Trophoblast cell (in vitro differentiated cells and primary cell): ENCODE measurements around the gene SIGLEC1. TPM values are rescaled to one million over a fixed set of nuclear protein-coding genes. Genes with fewer than 3 reads are reported as not detected.
A peak's percentile ranks its signal among the peaks of the same experiment; 100 is the strongest.

ENCODE experiments used
- DNase-seq, 2 donors: peaks; one replicate each; pipeline ENCODE4 v3.0.0-alpha.2; 2016
- H2AFZ ChIP-seq: 2 replicates; pipeline ENCODE4 v1.6.1; 2013; ENCODE audit warnings: low read length, moderate library complexity, mild to moderate bottlenecking; ENCODE audit not compliant: insufficient read depth, poor library complexity
- H2AK5ac ChIP-seq: 2 replicates; pipeline ENCODE4 v1.6.1; 2013; ENCODE audit warnings: mild to moderate bottlenecking, low read length
- H2BK120ac ChIP-seq: 2 replicates; pipeline ENCODE4 v1.6.1; 2013; ENCODE audit warnings: low read length, mild to moderate bottlenecking, moderate library complexity; ENCODE audit not compliant: insufficient read depth, poor library complexity
- H2BK12ac ChIP-seq: 2 replicates; pipeline ENCODE4 v1.6.1; 2013; ENCODE audit warnings: mild to moderate bottlenecking, low read length, moderate library complexity
- H2BK5ac ChIP-seq: 2 replicates; pipeline ENCODE4 v1.6.1; 2013; ENCODE audit warnings: low read length, low read depth, moderate library complexity, mild to moderate bottlenecking; ENCODE audit not compliant: poor library complexity
- H3K14ac ChIP-seq: 2 replicates; pipeline ENCODE4 v1.6.1; 2013; ENCODE audit warnings: mild to moderate bottlenecking, low read length
- H3K18ac ChIP-seq: 2 replicates; pipeline ENCODE4 v1.6.1; 2013; ENCODE audit warnings: mild to moderate bottlenecking, low read length
- H3K23ac ChIP-seq: 2 replicates; pipeline ENCODE4 v1.6.1; 2013; ENCODE audit warnings: low read length
- H3K27ac ChIP-seq: 2 replicates; pipeline ENCODE4 v1.5.1; 2013; ENCODE audit warnings: low read depth, mild to moderate bottlenecking, inconsistent platforms, low read length, moderate library complexity
- H3K27me3 ChIP-seq: 2 replicates; pipeline ENCODE4 v1.6.1; 2013; ENCODE audit warnings: inconsistent platforms, mild to moderate bottlenecking, low read length, moderate library complexity; ENCODE audit not compliant: insufficient read depth
- H3K36me3 ChIP-seq, 2 experiments: 1 replicate in 1 of 2; 2 replicates in 1 of 2; pipeline ENCODE4 v1.6.1; 2013; ENCODE audit warnings: low read length in 2 of 2, mild to moderate bottlenecking in 2 of 2, moderate library complexity in 1 of 2; ENCODE audit not compliant: insufficient read depth in 2 of 2, control insufficient read depth in 1 of 2
- H3K4ac ChIP-seq: 2 replicates; pipeline ENCODE4 v1.6.1; 2013; ENCODE audit warnings: low read depth, mild to moderate bottlenecking, low read length, moderate library complexity
- H3K4me1 ChIP-seq, 2 experiments: 1 replicate in 1 of 2; 2 replicates in 1 of 2; pipeline ENCODE4 v1.6.1; 2013; ENCODE audit warnings: low read length in 2 of 2, mild to moderate bottlenecking in 2 of 2, moderate library complexity in 1 of 2; ENCODE audit not compliant: insufficient read depth in 2 of 2, control insufficient read depth in 1 of 2
- H3K4me2 ChIP-seq: 2 replicates; pipeline ENCODE4 v1.6.1; 2013; ENCODE audit warnings: inconsistent platforms, mild to moderate bottlenecking, low read length, moderate library complexity
- H3K4me3 ChIP-seq: 2 replicates; pipeline ENCODE4 v1.5.1; 2013; ENCODE audit warnings: mild to moderate bottlenecking, low read depth, low read length, inconsistent platforms
- H3K79me1 ChIP-seq: one replicate; pipeline ENCODE4 v1.6.1; 2013; ENCODE audit warnings: low read length
- H3K79me2 ChIP-seq: 2 replicates; pipeline ENCODE4 v1.6.1; 2013; ENCODE audit warnings: low read length, mild to moderate bottlenecking; ENCODE audit not compliant: control insufficient read depth, insufficient read depth, poor library complexity
- H3K9ac ChIP-seq: 2 replicates; pipeline ENCODE4 v1.6.1; 2013; ENCODE audit warnings: mild to moderate bottlenecking, low read length
- H3K9me3 ChIP-seq: 2 replicates; pipeline ENCODE4 v1.6.1; 2013; ENCODE audit warnings: low read depth, mild to moderate bottlenecking, control low read depth, inconsistent platforms, low read length; ENCODE audit not compliant: insufficient read depth
- H4K12ac ChIP-seq: 2 replicates; pipeline ENCODE4 v1.6.1; 2013; ENCODE audit warnings: low read depth, mild to moderate bottlenecking, low read length, moderate library complexity
- H4K8ac ChIP-seq: 2 replicates; pipeline ENCODE4 v1.6.1; 2013; ENCODE audit warnings: low read depth, mild to moderate bottlenecking, low read length, moderate library complexity
- H4K91ac ChIP-seq: one replicate; pipeline ENCODE4 v1.6.1; 2013; ENCODE audit warnings: low read depth, mild to moderate bottlenecking, low read length, moderate library complexity
- WGBS: extraction: QIAGEN DNeasy Blood & Tissue Kit; methylation state at CpG from one replicate; pipeline ENCODE4 v1.1.7; 2013; ENCODE audit warnings: missing lambda C conversion rate; ENCODE audit not compliant: insufficient read length, insufficient coverage; ENCODE audit errors: extremely low coverage; 5-methylcytosine and 5-hydroxymethylcytosine counted together
- polyA plus RNA-seq: library from polyadenylated mRNA; stranded (reverse); fragments of 200-250 nt; gene quantifications from 2 replicates; pipeline ENCODE4 v1.2.3, GENCODE V29; 2013

Gene SIGLEC1
- 0.01 TPM in 2 replicates for polyA plus RNA-seq

- Histone ChIP-seq H3K9me3 (no peaks in the 10 kb centered on the region), H3K9ac (no peak within 1 kb of the TSS), H2BK120ac (no peak within 1 kb of the TSS), H3K4me1 (no peaks in the 10 kb centered on the region), H3K4ac (no peak within 1 kb of the TSS), H4K91ac (no peak within 1 kb of the TSS), H3K27me3 (no peaks in the 10 kb centered on the region), H3K79me1 (no peaks in the 10 kb centered on the region), H3K36me3 (no peaks in the 10 kb centered on the region), H2AFZ (no peak within 1 kb of the TSS), H3K4me3 (no peak within 1 kb of the TSS), H3K79me2 (no peaks in the 10 kb centered on the region), H3K27ac (no peak within 1 kb of the TSS), H2BK5ac (no peak within 1 kb of the TSS), H2BK12ac (no peak within 1 kb of the TSS), H2AK5ac (no peak within 1 kb of the TSS), H4K12ac (no peak within 1 kb of the TSS), H3K4me2 (no peak within 1 kb of the TSS), H3K23ac (no peak within 1 kb of the TSS), H3K18ac (no peak within 1 kb of the TSS), H4K8ac (no peak within 1 kb of the TSS), H3K14ac (no peak within 1 kb of the TSS)
- DNase-seq = peak; percentile 42 to 58
- no CpG with 5 or more reads among the region's 15 CpGs for WGBS
These were observed at the start of gene SIGLEC1 for GRCh38 chr20:3712279-3712873. TSS of gene SIGLEC1 (minus strand) at chr20:3712600. CDS start at chr20:3707128, 5,472 bp downstream.

- H2AFZ ChIP-seq = no peak overlapping the region
- no peaks in the 10 kb centered on the region for H3K79me2 ChIP-seq
- H3K23ac ChIP-seq = no peak overlapping the region
- no peaks in the 10 kb centered on the region for H3K27me3 ChIP-seq
- WGBS = no CpG with 5 or more reads among the region's 10 CpGs
- H4K12ac ChIP-seq = no peak overlapping the region
- H3K4me3 ChIP-seq = no peak overlapping the region
- no peaks in the 10 kb centered on the region for H3K9me3 ChIP-seq
- H4K91ac ChIP-seq = no peak overlapping the region
- no peak overlapping the region for H2AK5ac ChIP-seq
- DNase-seq = no peak
- no peak overlapping the region for H3K14ac ChIP-seq
- H3K27ac ChIP-seq = peak overlapping the region; percentile 7
- no peak overlapping the region for H2BK120ac ChIP-seq
- H3K4ac ChIP-seq = no peak overlapping the region
- no peaks in the 10 kb centered on the region for H3K79me1 ChIP-seq
- peaks cover 0 to 3% of the 10 kb centered on the region in 2 experiments for H3K4me1 ChIP-seq
- no peak overlapping the region for H3K4me2 ChIP-seq
- no peak overlapping the region for H2BK5ac ChIP-seq
- no peak overlapping the region for H4K8ac ChIP-seq
- H2BK12ac ChIP-seq = no peak overlapping the region
- peaks cover 4% of the 10 kb centered on the region in 2 experiments for H3K36me3 ChIP-seq
- no peak overlapping the region for H3K9ac ChIP-seq
- H3K18ac ChIP-seq = no peak overlapping the region
These were observed 48.4 kb upstream of the SIGLEC1 start for GRCh38 chr20:3760655-3761348.

GRCh38 chr20:3759884-3760283 lies 47.5 kb upstream of the SIGLEC1 start:
- H2BK5ac ChIP-seq = no peak overlapping the region
- H3K27ac ChIP-seq = no peak overlapping the region
- no peak overlapping the region for H4K8ac ChIP-seq
- H3K4me2 ChIP-seq = no peak overlapping the region
- H2AK5ac ChIP-seq = no peak overlapping the region
- no peak overlapping the region for H3K4ac ChIP-seq
- no peaks in the 10 kb centered on the region for H3K9me3 ChIP-seq
- H4K12ac ChIP-seq = no peak overlapping the region
- H3K4me3 ChIP-seq = no peak overlapping the region
- no peak overlapping the region for H3K14ac ChIP-seq
- H3K36me3 ChIP-seq = peaks cover 4% of the 10 kb centered on the region in 2 experiments
- no peak overlapping the region for H3K23ac ChIP-seq
- no peaks in the 10 kb centered on the region for H3K79me2 ChIP-seq
- no peak for DNase-seq
- no peak overlapping the region for H4K91ac ChIP-seq
- H2BK120ac ChIP-seq = no peak overlapping the region
- WGBS = no CpG with 5 or more reads among the region's 11 CpGs
- no peak overlapping the region for H2BK12ac ChIP-seq
- H3K79me1 ChIP-seq = no peaks in the 10 kb centered on the region
- peaks cover 0 to 3% of the 10 kb centered on the region in 2 experiments for H3K4me1 ChIP-seq
- H3K27me3 ChIP-seq = no peaks in the 10 kb centered on the region
- H3K9ac ChIP-seq = no peak overlapping the region
- no peak overlapping the region for H3K18ac ChIP-seq
- no peak overlapping the region for H2AFZ ChIP-seq

- Histone ChIP-seq H3K14ac (no peak overlapping the region), H3K4ac (no peak overlapping the region), H3K79me1 (no peaks in the 10 kb centered on the region), H2BK5ac (no peak overlapping the region), H2BK120ac (no peak overlapping the region), H3K4me1 (peaks cover 0 to 3% of the 10 kb centered on the region in 2 experiments), H3K27me3 (no peaks in the 10 kb centered on the region), H3K18ac (no peak overlapping the region), H4K91ac (no peak overlapping the region), H3K4me3 (no peak overlapping the region), H2AK5ac (no peak overlapping the region), H3K4me2 (no peak overlapping the region), H4K12ac (no peak overlapping the region), H2BK12ac (no peak overlapping the region), H3K36me3 (peaks cover 4% of the 10 kb centered on the region in 2 experiments), H3K9ac (no peak overlapping the region), H4K8ac (no peak overlapping the region), H3K9me3 (no peaks in the 10 kb centered on the region), H3K79me2 (no peaks in the 10 kb centered on the region), H2AFZ (no peak overlapping the region), H3K27ac (no peak overlapping the region), H3K23ac (no peak overlapping the region)
- WGBS = no CpG with 5 or more reads among the region's 11 CpGs
- DNase-seq = no peak
These were observed 47.0 kb upstream of the SIGLEC1 start for GRCh38 chr20:3759316-3759823.
